HG03108 (cell line): ENCODE results near the gene PRSS36.
A peak's percentile ranks its signal among the peaks of the same experiment; 100 is the strongest.

Source experiments
- ATAC-seq: cut with Tn5 transposase; IDR thresholded peaks from one replicate; pipeline ENCODE4 v1.9.1; 2021; ENCODE audit warnings: moderate library complexity; ENCODE audit not compliant: unreplicated experiment

Gene PRSS36

GRCh38 chr16:31128711-31129567 lies 20.9 kb downstream of the PRSS36 start:
- ATAC-seq = no peak

DNA sequence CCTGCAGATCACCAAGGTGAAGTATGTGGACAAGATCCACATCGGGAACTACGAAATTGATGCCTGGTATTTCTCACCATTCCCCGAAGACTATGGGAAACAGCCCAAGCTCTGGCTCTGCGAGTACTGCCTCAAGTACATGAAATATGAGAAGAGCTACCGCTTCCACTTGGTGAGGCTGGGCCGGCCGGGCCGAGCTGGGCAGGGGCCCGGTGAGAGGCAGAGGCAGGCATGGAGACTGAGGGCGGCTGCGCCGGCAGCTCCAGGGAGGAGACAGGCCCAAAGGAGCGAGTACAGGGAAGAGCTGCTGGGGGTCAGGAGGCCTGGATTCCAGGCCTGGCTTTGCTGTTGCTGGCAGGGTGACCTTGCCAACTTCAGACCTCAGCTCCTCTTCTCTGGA lies 22.7 kb downstream of the PRSS36 start:
- ATAC-seq = no peak

DNA sequence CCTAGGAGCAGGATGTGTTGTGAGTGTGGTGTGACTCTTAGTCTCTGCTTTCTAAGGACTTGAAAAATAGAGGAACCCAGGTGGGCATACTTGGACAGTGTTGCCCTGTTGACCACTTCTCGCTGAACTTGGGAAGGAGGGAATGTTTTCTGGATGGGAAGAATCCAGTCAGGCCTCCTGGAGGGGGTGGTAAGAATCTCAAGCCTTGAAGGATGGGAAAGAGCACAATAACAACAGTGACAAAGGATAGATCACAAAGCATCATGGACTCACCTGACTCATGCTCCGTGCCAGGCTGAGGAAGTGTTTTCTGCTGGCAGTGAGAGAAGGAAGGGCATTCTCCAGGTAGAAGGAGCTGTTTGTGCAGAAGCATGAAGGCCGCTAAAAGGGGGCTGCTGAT lies 24.0 kb downstream of the PRSS36 start:
- no peak for ATAC-seq

GRCh38 chr16:31120129-31120528 lies 29.7 kb downstream of the PRSS36 start:
- no peak for ATAC-seq

DNA sequence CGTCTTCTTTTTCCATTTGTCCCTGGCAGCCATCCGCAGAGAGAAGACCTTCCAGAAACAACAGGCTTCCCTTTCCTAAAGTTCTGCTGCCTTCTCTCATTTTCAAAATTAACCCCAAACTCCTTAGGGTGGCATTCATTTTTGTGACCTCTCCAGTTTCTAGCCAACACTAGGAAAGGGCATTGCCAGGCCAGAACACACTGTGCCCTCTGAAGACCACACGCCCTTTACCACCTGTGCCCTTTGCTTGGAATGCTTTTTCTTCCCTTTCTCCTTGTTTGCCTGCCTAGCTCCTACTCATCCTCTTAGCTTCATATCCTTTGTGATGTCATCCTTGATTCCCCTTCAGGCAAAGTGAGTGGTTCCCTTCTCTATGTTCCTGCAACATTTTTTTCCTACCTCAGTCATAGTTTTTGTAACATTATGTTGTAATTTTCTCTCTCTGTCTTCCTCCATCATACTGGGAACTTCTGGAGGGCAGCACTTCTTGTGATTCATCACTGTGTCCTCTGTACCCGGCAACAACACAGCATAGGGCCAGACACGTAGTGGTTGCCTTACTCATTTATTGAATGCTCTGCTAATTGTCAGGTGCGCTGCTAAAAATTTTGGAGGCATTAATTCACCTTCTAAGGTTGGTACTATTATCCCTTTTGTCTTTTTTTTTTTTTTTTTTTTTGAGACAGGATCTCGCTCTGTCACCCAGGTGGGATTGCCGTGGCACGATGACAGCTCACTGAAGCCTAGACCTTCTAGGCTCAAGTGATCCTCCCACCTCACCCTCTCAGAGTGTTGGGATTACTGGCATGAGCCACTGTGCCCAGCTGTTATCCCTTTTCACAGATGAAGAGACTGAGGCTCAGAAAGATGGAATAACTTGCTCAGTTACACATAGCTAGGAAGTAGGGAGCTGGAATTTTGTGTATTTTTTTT lies 31.4 kb downstream of the PRSS36 start:
- ATAC-seq = no peak

GRCh38 chr16:31117384-31118222 lies 32.3 kb downstream of the PRSS36 start, which contains the start of gene KAT8:
Gene KAT8 (plus strand): TSS chr16:31117664. CDS start chr16:31117682, 18 bp downstream.
- ATAC-seq = peak; percentile 83

DNA sequence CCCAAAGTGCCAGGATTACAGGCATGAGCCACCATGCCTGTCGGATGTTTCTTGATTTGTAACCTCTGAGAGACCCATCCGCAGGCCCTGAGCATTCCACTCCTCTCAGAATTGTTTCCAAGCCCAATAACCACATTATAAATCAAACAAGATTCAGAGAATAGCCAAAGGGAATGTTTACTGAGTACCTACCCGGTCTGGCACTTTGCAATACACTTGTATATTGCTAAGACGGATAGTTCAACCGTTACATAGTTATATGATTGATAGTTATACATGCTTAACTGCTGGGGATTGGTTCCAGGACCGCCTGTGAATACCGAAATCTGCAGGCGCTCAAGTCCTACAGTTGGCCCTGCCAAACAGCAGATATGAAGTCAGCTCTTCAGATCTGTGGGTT lies 35.4 kb downstream of the PRSS36 start:
- ATAC-seq = no peak

DNA sequence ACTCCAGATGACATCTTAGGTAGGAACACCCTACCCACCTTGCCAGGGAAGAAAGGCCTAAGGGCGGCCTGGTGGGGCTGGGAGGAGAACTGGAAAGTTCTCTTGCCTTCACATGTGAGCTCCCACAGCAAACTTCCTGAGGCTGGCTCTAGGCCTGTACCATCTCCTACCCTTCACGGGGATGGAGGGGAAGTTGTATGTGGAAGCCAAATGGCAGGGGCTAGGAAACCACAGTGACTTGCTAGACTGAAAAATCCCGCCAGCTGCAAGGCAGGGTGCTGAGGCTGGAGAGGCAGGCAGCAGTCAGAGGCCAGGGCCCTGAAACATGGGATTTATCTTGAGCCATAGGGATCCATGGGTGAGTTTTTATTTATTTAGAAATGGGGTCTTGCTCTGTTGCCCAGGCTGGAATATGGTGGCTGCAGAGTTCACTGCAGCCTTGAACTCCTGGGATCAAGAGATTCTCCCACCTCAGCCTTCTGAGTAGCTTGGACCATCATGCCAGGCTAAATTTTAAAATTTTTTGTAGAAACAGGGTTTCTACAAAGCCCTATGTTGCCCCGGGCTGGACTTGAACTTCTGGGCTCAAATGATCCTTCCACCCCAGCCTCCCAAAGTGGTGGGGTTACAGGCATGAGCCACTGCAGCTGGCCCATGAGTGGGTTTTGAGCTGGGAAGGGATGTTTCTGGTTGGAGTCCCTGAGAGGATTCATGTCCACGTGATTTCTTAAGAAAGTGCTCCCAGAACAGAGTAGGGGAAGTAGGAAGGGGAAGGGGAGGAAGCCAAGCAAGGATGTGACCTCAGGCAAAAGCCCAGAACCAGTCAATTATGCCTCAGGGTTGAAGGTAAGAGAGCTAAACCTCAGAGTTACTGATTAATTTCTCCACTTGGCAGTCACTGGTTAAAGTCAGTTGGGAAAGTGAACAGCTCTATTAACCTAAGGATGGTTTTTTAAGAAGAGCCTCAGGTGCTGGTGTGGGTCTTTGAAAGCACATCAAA lies 36.4 kb downstream of the PRSS36 start:
- ATAC-seq = peak; percentile 24

- no peak for ATAC-seq
Measured at GRCh38 chr16:31112711-31113110, 37.2 kb downstream of the PRSS36 start.

GRCh38 chr16:31111881-31112466 lies 37.9 kb downstream of the PRSS36 start:
- ATAC-seq = no peak

GRCh38 chr16:31110106-31111034 lies 39.5 kb downstream of the PRSS36 start:
- no peak for ATAC-seq

GRCh38 chr16:31109622-31110021 lies 40.2 kb downstream of the PRSS36 start:
- ATAC-seq = no peak

GRCh38 chr16:31108794-31109558 lies 40.9 kb downstream of the PRSS36 start:
- ATAC-seq = no peak

- ATAC-seq = peak; percentile 76
Measured at GRCh38 chr16:31108035-31108793, 41.7 kb downstream of the PRSS36 start, which contains the start of gene BCKDK. Gene BCKDK (plus strand): TSS chr16:31108386. CDS start chr16:31109224, 838 bp downstream.

DNA sequence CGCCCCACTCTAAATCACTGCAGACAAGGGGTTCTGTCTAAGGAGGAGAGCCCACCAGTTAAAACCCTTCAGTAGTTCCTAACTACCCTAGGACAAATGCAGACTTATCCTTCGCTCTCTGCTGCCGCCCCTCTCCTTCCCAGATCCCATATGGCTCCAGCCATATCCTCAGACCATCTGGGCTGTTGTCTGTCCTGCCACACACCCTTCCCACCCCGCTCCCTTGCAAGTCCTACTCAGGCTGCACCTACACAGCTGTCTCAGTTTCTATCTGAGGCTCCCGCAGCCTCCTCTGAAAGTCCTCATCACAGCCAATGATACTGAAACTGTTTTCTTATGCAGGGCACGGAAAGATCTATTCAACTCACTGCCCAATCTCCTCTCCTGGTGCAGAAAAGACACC lies 42.4 kb downstream of the PRSS36 start:
- peak; percentile 44 for ATAC-seq
